Sigmoid colon (tissue), 7 donors: ENCODE results near the gene MYO5C. TPM values are rescaled to one million over a fixed set of nuclear protein-coding genes. Genes with fewer than 3 reads are reported as not detected.
A peak's percentile ranks its signal among the peaks of the same experiment; 100 is the strongest.

Experiments used
- DNase-seq: peaks from one replicate; pipeline ENCODE4 v3.0.0-alpha.2; 2019
- H3K27ac ChIP-seq, 4 donors: fragments of 200-600 bp; sonication (generic); one replicate each; pipeline ENCODE4 v1.5.1; 2016 to 2019; ENCODE audit warnings: mild to moderate bottlenecking in 1 of 4
- H3K27me3 ChIP-seq, 3 donors: fragments of 200-600 bp; sonication (generic); one replicate each; pipeline ENCODE4 v1.5.1; 2019; ENCODE audit warnings: mild to moderate bottlenecking in 1 of 3
- H3K36me3 ChIP-seq, 4 donors: fragments of 200-600 bp; sonication (generic); one replicate each; pipeline ENCODE4 v1.5.1; 2016 to 2019
- H3K4me1 ChIP-seq, 4 donors: fragments of 200-600 bp; sonication (generic); one replicate each; pipeline ENCODE4 v1.5.1; 2017 to 2019
- H3K4me3 ChIP-seq, 4 donors: fragments of 200-600 bp; sonication (generic); one replicate each; pipeline ENCODE4 v1.5.1; 2017 to 2019; ENCODE audit warnings: mild to moderate bottlenecking in 2 of 4, moderate library complexity in 1 of 4
- H3K9me3 ChIP-seq, 4 donors: fragments of 200-600 bp in 3 of 4; sonication (generic) in 3 of 4; one replicate each; pipeline versions ENCODE4 v1.5.1 to v1.6.1; 2013 to 2019
- CTCF ChIP-seq, 4 experiments: fragments of 450-650 bp in 3 of 4; fragments of 200-600 bp in 1 of 4; IDR thresholded peaks; one replicate each; pipeline ENCODE4 v1.5.1; 2016 to 2019; ENCODE audit warnings: antibody characterized with exemption in 4 of 4, mild to moderate bottlenecking in 3 of 4, moderate library complexity in 2 of 4
- EP300 ChIP-seq, 4 donors: sonication (generic); formaldehyde crosslinking; IDR thresholded peaks; one replicate each; pipeline ENCODE4 v1.6.1; 2017; ENCODE audit warnings: antibody characterized with exemption in 4 of 4
- POLR2A ChIP-seq, 2 donors: fragments of 450-650 bp; IDR thresholded peaks; one replicate each; pipeline ENCODE4 v1.6.1; 2016; ENCODE audit warnings: antibody characterized with exemption in 2 of 2, mild to moderate bottlenecking in 2 of 2, moderate library complexity in 2 of 2
- POLR2AphosphoS5 ChIP-seq, 4 donors: sonication (generic); formaldehyde crosslinking; IDR thresholded peaks; one replicate each; pipeline ENCODE4 v1.6.1; 2017; ENCODE audit warnings: antibody characterized with exemption in 4 of 4
- WGBS, 2 donors: extraction: QIAGEN DNeasy Blood & Tissue Kit; methylation state at CpG; one replicate each; pipeline ENCODE4 v1.1.7; 2013; 5-methylcytosine and 5-hydroxymethylcytosine counted together
- intact Hi-C: fragments of 100-400 bp; cut with DNase I; formaldehyde crosslinking; loops from one replicate; pipeline ENCODE4 v1.15.1; 2023
- polyA plus RNA-seq, 3 donors: library from polyadenylated mRNA; stranded (reverse); fragments of 200-250 nt; gene quantifications; one replicate each; pipeline ENCODE4 v1.2.3, GENCODE V29; 2013
- total RNA-seq, 4 donors: library from RNA; depleted of rRNA; stranded (reverse); fragments of >200 nt; gene quantifications; one replicate each; pipeline ENCODE4 v1.1.0, GENCODE V29; 2016
- donor health status: healthy with polysubstance abuse.
- donor health status: Bipolar disorder and iron deficiency.
- donor health status: healthy.

MYO5C gene
- total and polyA plus RNA-seq, 7 donors: 3.6 to 16.5 (median 11.9) TPM

- 85 to 88% methylated on average over 3 of the region's 3 CpGs for WGBS, 2 donors
These were observed 17.5 kb downstream of the MYO5C start for GRCh38 chr15:52278135-52278534.

GRCh38 chr15:52277575-52277974 is 18.0 kb downstream of the MYO5C start:
- H3K4me1 ChIP-seq: no peaks in the 10 kb centered on the region
- no peaks in the 10 kb centered on the region for H3K27me3 ChIP-seq
- 92 to 94% methylated on average over 9 of the region's 9 CpGs for WGBS, 2 donors
- no peak overlapping the region for H3K27ac ChIP-seq
- H3K9me3 ChIP-seq: no peaks in the 10 kb centered on the region
- no peaks in the 10 kb centered on the region for H3K36me3 ChIP-seq
- H3K4me3 ChIP-seq: no peak overlapping the region
- intact Hi-C loops: no loop called here
- TF ChIP-seq EP300 (IDR thresholded peaks at IDR 0.05): no peak
- no peak for TF ChIP-seq POLR2AphosphoS5 (IDR thresholded peaks at IDR 0.05)
- TF ChIP-seq POLR2A (IDR thresholded peaks at IDR 0.05): no peak
- DNase-seq: no peak

More at GRCh38 chr15:52278135-52278534, 17.5 kb downstream of the MYO5C start:
- no peaks in the 10 kb centered on the region for H3K9me3 ChIP-seq
- no peaks in the 10 kb centered on the region for H3K27me3 ChIP-seq
- H3K27ac ChIP-seq: no peak overlapping the region
- H3K36me3 ChIP-seq: no peaks in the 10 kb centered on the region
- intact Hi-C loops: no loop called here
- no peak for DNase-seq
- H3K4me3 ChIP-seq: no peak overlapping the region
- no peak for TF ChIP-seq EP300 (IDR thresholded peaks at IDR 0.05)
- no peak for TF ChIP-seq POLR2A (IDR thresholded peaks at IDR 0.05)
- TF ChIP-seq POLR2AphosphoS5 (IDR thresholded peaks at IDR 0.05): no peak
- no peak for TF ChIP-seq CTCF (IDR thresholded peaks at IDR 0.05)
- H3K4me1 ChIP-seq: no peaks in the 10 kb centered on the region

- H3K9me3 ChIP-seq: no peaks in the 10 kb centered on the region
- no peak for DNase-seq
- no peak overlapping the region for H3K27ac ChIP-seq
- no peak overlapping the region for H3K4me3 ChIP-seq
- H3K4me1 ChIP-seq: no peaks in the 10 kb centered on the region
- WGBS, 2 donors: 94 to 95% methylated on average over 7 of the region's 7 CpGs
- H3K36me3 ChIP-seq: no peaks in the 10 kb centered on the region
- no peak for TF ChIP-seq POLR2AphosphoS5 (IDR thresholded peaks at IDR 0.05)
- no peak for TF ChIP-seq POLR2A (IDR thresholded peaks at IDR 0.05)
- TF ChIP-seq CTCF (IDR thresholded peaks at IDR 0.05): no peak
- no peak for TF ChIP-seq EP300 (IDR thresholded peaks at IDR 0.05)
- intact Hi-C loops: no loop called here
- no peaks in the 10 kb centered on the region for H3K27me3 ChIP-seq
These were observed 19.3 kb downstream of the MYO5C start for GRCh38 chr15:52276256-52276770.

GRCh38 chr15:52263563-52264282 is 31.9 kb downstream of the MYO5C start:
- Histone ChIP-seq H3K27me3 (no peaks in the 10 kb centered on the region), H3K27ac (no peak overlapping the region), H3K9me3 (no peaks in the 10 kb centered on the region), H3K4me1 (peaks cover 2 to 15% (median 13%) of the 10 kb centered on the region in 4 donors), H3K36me3 (no peaks in the 10 kb centered on the region), H3K4me3 (no peak overlapping the region)
- no peak for DNase-seq
- WGBS, 2 donors: 88% methylated on average over 11 of the region's 11 CpGs
- TF ChIP-seq POLR2A (IDR thresholded peaks at IDR 0.05) (no peak), POLR2AphosphoS5 (IDR thresholded peaks at IDR 0.05) (no peak), EP300 (IDR thresholded peaks at IDR 0.05) (no peak), CTCF (IDR thresholded peaks at IDR 0.05) (no peak)
- intact Hi-C loops: loop anchor here (5.0 kb wide), 1 partner anchor 304 kb away; the partner anchor contains the start of gene ARPP19

GRCh38 chr15:52262364-52262763 is 33.2 kb downstream of the MYO5C start:
- no peak for TF ChIP-seq POLR2AphosphoS5 (IDR thresholded peaks at IDR 0.05)
- TF ChIP-seq EP300 (IDR thresholded peaks at IDR 0.05): no peak
- TF ChIP-seq POLR2A (IDR thresholded peaks at IDR 0.05): no peak
- no peak for TF ChIP-seq CTCF (IDR thresholded peaks at IDR 0.05)
- intact Hi-C loops: loop anchor here (5.0 kb wide), 1 partner anchor 305 kb away; the partner anchor contains the start of gene ARPP19
- no peaks in the 10 kb centered on the region for H3K9me3 ChIP-seq
- no peaks in the 10 kb centered on the region for H3K36me3 ChIP-seq
- no peak overlapping the region for H3K4me3 ChIP-seq
- no peaks in the 10 kb centered on the region for H3K27me3 ChIP-seq
- H3K4me1 ChIP-seq: peaks cover 2 to 15% (median 13%) of the 10 kb centered on the region in 4 donors
- WGBS, 2 donors: 69 to 74% methylated on average over 5 of the region's 5 CpGs
- no peak for DNase-seq
- peak overlapping the region; percentile 31 to 81 (median 42) for H3K27ac ChIP-seq
